Right kidney (tissue), 1 donor: ENCODE results near the gene NAA11.
"Not testable (repeated sequence)": the region's sequence is repeated elsewhere in the genome, so short reads cannot be mapped to it uniquely, and the experiment has no call there.

Experiments
- DNase-seq: peaks from one replicate; pipeline ENCODE4 v3.0.0-alpha.2; 2016

The NAA11 gene

GRCh38 chr4:79308137-79308536, 17.7 kb downstream of the NAA11 start:
- DNase-seq = no peak

- no peak for DNase-seq
These were observed 19.1 kb downstream of the NAA11 start for GRCh38 chr4:79306795-79307194.

GRCh38 chr4:79300280-79300679, 25.6 kb downstream of the NAA11 start:
- no peak for DNase-seq

GRCh38 chr4:79298484-79298883, 27.4 kb downstream of the NAA11 start:
- no peak for DNase-seq

GRCh38 chr4:79298027-79298426, 27.8 kb downstream of the NAA11 start:
- DNase-seq = no peak

- no peak for DNase-seq
These were observed 28.4 kb downstream of the NAA11 start for GRCh38 chr4:79297479-79297878.

GRCh38 chr4:79296768-79297428, 29.0 kb downstream of the NAA11 start:
- DNase-seq = no peak

GRCh38 chr4:79295086-79295485, 30.8 kb downstream of the NAA11 start:
- no peak for DNase-seq

- DNase-seq = no peak
These were observed 31.8 kb downstream of the NAA11 start for GRCh38 chr4:79294064-79294463.

GRCh38 chr4:79292008-79292407, 33.9 kb downstream of the NAA11 start:
- DNase-seq = no peak

- DNase-seq = no peak
These were observed 35.5 kb downstream of the NAA11 start for GRCh38 chr4:79290376-79290775.

- DNase-seq = no peak
These were observed 37.7 kb downstream of the NAA11 start for GRCh38 chr4:79288185-79288584.

GRCh38 chr4:79287718-79288117, 38.1 kb downstream of the NAA11 start:
- DNase-seq = no peak

- DNase-seq = no peak
These were observed 38.8 kb downstream of the NAA11 start for GRCh38 chr4:79287076-79287475.

- DNase-seq = no peak
These were observed 44.1 kb downstream of the NAA11 start for GRCh38 chr4:79281566-79282359.

GRCh38 chr4:79277467-79277866, 48.4 kb downstream of the NAA11 start:
- not testable (repeated sequence) for DNase-seq

GRCh38 chr4:79273915-79274314, 51.9 kb downstream of the NAA11 start:
- DNase-seq = peak; percentile 10

- no peak for DNase-seq
These were observed 53.1 kb downstream of the NAA11 start for GRCh38 chr4:79272761-79273160.

GRCh38 chr4:79272126-79272525, 53.7 kb downstream of the NAA11 start:
- DNase-seq = no peak

GRCh38 chr4:79267671-79268070, 58.2 kb downstream of the NAA11 start:
- no peak for DNase-seq
